HG02678 (cell line): ENCODE results near the gene C22orf39.
"Not testable (repeated sequence)": the region's sequence is repeated elsewhere in the genome, so short reads cannot be mapped to it uniquely, and the experiment has no call there.

Source experiments
- ATAC-seq: cut with Tn5 transposase; IDR thresholded peaks from one replicate; pipeline ENCODE4 v1.9.1; 2021; ENCODE audit warnings: mild to moderate bottlenecking, moderate library complexity; ENCODE audit not compliant: unreplicated experiment

Gene C22orf39

DNA sequence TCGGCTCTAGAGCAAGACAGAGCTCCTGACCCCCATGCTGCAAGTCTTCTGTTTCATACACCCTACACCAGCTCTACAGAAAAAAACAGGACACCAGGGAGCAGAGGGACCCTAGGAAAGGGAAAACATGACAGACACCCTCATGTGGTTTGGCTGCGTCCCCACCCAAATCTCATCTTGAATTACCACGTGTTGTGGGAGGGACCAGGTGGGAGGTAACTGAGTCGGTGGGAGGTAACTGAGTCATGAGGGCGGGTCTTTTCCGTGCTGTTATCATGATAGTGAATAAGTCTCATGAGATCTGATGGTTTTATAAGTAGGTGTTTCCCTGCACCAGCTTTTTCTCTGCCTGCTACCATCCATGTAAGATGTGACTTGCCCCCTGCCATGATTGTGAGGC lies 6.6 kb upstream of the C22orf39 start:
- ATAC-seq = no peak

DNA sequence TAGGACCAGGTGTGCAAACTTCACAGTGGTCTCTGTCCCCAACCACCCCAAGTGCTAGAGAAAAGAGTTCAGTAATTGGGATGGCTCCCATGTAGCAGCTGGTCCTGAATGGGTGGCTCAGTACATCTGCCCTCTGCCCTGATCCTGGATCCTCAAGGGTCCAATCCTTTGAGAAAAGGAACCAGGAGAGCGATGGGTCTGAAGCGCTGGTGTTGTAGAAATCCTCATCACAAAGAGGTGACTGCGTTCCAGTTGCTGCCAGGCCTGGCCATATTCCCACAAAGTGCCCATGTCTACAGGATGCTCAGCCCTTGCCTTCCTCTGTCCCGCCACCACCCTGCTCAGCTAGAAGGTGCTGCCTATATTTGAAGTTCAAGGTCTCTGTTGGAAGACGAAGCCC lies 6.2 kb upstream of the C22orf39 start:
- ATAC-seq = no peak

DNA sequence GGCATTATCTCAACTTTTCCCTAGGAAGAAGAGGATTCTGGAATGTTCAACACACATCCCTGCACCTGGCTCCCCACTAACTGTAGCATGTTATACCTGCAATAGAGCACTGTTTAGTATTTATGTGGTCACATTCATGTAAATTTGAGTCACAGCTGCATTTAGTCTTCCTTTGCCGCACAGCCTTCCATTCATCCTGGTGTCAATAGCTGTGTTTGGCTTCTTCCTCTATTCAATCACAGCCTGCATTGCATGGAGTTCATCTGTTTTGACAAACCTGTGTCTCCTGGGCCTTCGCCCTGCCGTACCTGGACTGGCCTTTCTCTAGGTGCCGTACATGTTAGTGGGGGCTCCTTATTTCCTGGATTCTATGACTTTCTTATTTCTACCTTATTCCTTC lies 4.1 kb upstream of the C22orf39 start:
- no peak for ATAC-seq

DNA sequence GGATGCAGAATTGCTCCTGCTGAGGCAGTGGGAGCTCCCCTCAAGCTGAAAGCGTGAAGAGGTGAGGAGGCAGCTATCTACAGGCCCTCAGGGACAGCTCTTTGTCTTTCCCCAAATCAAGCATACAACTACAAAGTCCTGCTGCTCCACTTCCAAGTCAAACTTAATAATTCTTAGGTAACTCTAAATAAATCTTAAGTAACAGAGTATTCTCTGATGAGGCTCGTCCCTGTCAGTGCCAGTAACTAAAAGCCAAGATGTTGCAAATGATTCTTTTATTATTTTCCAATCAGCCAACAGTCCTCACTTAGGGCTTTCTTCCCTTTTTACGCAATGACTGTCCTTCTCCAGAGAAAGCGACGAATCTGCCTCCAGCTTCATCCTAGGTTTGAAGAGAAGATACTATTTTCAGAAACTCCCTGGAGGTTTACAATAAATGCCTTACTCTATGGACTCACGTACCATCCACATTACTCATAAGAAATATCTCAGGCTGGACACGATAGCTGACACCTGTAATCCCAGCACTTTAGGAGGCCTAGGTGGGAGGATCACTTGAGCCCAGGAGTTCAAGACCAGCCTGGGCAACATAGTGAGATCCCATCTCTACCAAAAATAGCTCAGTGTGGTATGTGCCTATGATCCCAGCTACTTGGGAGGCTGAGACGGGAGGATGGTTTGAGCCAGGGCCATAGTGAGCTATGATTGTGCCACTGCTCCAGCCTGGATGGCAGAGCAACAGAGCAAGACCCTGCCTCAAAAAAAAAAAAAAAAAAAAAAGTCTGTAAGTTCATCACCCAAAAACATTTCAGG lies 3.1 kb upstream of the C22orf39 start:
- no peak for ATAC-seq

DNA sequence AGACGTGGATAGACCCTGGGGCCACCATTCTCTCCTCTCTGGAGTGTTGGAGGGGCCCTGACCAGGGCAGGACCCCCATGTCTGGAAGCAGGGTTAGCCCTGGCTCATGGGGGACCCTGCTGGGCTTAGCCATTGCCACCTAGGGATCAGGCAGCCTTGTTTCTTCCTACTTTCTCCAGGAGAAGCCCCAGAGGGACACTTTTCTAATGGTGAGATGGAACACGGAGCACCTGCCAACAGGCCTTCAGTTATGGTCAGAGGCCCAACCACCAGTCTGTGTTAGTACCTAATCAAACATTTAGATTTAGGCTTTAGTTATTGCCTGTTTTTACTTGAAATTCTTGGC lies 1.9 kb upstream of the C22orf39 start:
- no peak for ATAC-seq

DNA sequence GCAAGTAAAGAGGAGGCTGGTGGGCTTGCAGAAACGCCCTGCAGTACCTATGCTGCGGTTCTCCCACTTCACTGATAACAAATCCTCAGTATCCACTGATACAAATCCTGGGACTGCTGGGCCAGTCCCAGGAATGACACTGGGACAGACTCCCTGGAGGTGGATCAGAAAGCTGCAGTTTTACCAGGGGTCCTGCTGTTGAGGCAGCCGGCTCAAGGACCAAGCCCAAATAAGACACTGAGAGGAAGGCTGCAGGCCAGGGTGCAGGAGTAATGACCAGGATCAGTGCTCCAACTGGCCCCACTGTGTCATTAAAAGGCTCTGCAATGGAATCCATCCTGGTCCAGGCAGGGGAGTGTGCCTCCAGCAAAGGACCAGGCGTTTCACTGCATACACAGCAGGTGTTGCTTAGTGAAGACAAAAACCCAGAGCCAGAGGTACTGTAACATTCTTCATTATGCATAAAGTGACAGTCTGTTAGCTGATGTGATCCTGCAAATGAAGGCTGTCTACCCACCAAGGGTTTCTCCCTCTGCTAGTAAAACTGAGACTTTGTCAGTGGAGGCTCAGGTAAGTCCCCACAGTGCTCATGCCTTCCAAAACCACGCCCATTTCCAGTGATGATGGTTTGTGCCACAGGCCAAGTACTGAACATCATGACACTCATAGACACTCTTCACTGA lies 1.4 kb upstream of the C22orf39 start:
- no peak for ATAC-seq

DNA sequence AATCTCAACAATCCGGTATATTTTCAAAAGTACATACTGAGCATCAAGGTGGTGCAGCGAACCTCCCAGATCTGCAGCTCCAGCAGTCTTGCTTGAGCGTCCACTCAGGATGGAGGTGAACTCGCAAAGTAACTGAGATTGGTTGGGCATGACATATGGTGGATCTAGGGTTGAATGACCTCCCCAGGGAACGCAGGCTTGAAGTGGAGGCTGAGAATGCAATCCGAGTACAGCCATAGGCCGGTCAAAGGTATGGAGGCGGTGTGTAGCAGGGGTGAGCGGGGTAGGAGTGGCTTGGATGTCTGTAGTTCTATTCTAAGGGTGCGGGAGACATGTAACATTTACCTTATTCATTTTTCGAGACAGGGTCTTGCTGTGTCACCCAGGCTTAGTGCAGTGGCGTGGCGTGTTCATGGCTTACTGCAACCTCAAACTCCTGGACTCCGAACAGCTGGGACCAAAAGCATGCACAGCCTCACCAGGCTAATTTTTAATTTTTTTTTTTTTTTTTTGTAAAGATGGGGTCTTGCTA lies 631 bp upstream of the C22orf39 start:
- peak; percentile 23 for ATAC-seq

DNA sequence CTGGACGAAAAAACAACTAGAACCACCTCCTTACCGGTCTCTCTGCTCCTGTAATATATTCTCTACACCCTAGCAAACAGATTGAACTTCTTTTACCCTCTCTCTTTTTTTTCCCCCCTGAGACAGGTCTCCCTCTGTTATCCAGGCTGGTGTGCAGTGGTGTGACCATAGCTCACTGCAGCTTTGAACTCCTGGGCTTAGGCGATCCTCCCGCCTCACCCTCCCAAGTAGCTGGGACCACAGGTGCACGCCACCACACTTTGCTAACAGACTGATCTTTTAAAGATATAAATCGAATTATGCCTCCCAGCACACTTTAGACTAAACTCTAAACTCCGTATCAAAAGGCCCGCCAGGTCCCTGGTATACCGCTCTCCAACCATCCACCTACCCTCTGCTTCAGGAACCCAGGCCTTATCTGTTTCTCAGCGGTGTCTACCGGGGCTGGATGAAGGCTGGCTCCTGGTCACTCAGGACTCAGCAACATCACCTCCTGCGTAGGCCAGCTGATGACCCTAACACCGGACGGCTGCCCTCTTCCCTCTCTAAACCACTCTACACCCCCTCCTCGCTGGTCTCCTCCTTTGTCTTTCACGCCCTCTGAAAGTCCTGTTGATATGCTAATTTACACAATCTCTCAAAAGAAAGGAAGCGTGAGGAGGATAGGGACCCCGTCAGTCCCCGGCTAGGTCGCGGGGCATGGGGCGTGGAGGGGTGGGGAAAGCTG lies 745 bp downstream of the C22orf39 start:
- ATAC-seq = no peak

DNA sequence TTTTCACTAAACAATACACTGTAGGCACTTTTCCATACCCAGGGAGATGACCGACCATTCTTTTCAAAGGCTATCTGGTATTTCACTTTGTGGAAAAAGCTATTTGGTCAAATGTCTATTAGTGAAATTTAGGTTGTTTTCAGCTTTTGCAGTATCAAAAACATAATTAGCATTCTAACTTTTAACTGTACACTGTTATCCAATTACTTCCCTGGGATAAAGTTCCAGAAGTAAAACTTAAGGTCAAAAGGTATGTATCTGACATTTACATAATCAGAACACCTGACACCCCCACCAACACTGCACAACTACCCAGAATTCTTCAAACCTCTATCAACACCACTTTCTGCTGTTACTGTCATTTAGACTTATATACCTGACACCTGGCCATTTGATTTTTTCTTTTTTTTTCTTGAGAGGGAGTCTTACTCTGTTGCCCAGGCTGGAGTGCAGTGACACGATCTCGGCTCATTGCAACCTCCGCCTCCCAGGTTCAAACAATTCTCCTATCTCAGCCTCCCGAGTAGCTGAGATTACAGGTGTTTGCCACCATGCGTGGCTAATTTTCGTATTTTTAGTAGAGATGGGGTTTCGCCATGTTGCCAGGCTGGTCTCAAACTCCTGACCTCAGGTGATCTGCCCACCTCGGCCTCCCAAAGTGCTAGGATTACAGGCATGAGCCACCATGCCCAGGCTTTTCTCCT lies 2.1 kb downstream of the C22orf39 start:
- not testable (repeated sequence) for ATAC-seq

DNA sequence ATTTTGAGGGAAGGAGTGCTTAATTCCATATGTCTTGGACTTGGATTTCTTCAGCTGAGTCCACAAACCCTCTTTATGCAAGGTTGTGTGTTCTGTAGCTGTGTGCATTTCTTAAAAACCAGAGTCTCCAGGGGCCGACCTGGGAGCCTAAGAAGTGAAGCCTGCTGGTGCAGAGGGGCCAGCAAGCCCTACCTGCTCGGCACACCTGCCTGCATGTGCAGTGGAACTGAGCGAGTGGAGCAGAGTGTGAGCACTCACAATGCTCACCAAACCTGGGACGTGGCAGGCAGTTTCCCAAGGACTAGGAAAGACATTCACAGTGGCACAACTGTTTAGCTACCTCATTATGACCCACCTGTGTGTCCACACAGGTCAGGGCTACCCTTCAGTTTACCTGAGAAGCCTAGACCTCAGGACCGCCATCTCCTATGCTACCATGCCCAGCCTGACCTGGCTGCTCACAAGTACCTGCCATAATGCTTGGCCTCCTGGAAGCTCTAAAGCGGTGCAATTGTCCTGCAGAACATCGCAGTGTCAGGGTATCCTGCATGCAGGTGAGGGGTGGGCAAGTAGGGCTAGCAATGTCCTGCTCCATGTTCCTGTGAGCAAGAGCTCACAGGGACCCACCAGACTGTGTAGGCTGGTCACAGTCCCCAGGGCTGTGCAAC lies 3.8 kb downstream of the C22orf39 start:
- ATAC-seq = no peak

DNA sequence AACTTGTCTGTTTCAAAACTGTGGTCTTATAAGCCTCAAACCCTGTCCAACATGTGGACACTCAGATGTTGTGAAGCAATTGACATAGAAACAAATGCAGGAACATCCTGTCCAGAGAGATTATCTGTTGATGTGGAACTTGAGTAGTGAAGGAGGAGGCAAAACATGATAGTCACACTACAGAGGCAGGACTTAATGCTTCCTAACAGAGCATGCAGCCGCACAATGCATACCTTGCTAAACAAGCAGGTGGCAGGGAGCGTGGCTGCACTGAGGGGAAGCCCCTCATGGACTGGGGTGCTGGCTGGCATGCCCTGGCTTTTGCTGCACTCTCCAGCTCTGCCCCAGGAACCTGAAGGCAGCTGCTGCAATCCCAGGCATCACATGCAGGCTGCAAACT lies 5.3 kb downstream of the C22orf39 start:
- ATAC-seq = no peak

DNA sequence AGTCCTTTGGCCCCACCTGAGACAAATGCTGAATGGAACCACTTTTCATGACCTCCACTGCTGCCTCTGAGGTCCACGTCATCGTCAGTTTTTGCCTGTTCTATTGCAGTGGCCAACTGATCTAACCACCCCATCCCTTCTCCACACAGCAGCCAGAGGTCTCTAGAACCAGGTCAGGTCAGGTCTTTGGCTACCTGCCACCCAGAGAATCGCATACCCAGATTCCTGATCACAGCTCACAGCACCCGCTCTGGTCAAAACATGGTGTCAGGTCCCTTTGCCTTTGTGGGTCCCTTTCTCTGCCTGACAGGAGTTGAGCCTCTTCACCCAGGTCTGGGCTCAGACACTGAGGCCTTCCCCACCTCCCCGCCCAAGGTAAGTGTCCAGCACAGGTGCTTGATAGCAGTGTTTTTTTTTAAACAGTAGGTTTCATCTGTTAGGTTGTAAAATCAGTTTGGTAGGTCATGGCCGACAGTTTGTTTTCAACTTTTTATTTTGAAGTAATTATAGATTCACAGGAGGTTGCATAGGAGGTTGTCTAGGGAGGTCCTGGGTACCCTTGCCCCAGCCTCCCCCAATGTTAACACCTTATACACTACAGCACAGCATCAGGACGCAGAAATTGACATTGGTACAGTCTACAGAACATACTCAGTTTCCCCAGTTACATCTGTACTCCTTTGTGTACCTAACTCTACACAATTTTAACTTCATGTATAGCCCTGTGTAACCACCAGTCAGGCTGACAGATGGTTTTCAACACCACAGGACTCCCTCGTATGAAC lies 6.9 kb downstream of the C22orf39 start:
- no peak for ATAC-seq

DNA sequence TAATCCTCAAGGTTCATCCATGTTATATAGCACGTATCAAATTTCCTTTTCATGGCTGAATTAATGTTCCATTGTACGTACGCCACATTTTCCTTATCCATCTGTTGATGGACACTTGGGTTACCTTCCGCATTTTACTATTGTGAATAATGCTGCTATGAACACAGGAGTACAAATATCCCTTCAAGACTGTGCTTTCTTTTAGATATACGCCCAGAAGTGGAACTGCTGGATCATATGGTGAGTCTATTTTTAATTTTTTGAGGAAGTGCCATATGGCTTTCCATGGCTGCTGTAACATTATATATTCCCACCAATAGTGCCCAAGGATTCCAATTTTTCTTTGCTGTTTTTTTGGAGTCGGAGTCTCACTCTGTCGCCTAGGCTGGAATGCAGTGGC lies 9.2 kb downstream of the C22orf39 start:
- ATAC-seq = no peak

DNA sequence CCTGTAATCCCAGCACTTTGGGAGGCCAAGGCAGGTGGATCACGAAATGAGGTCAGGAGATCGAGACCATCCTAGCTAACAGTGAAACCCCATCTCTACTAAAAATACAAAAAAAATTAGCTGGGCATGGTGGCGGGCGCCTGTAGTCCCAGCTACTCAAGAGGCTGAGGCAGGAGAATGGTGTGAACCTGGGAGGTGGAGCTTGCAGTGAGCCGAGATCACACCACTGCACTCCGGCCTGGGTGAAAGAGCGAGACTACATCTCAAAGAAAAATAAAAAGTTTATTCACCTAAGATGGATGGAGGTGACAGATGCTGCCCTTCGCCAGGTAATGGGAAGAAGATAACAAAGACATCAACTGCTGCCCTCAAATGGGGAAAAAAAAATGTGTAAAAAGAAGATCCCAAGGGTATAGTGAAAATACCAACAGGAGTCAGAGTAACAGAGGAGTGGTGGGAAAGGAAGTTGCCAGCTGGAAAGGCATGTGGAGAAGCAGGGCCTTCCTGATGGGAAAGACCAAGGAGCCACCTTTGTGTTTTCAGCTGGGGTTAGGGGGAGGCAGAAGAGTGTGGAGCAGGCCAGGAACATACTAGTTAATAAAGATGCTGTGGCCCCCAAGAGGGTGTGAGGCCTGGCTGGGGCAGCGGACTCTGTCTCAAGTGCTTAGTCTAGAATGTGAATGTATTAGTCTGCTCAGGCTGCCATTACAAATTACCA lies 10.9 kb downstream of the C22orf39 start:
- ATAC-seq = not testable (repeated sequence)

DNA sequence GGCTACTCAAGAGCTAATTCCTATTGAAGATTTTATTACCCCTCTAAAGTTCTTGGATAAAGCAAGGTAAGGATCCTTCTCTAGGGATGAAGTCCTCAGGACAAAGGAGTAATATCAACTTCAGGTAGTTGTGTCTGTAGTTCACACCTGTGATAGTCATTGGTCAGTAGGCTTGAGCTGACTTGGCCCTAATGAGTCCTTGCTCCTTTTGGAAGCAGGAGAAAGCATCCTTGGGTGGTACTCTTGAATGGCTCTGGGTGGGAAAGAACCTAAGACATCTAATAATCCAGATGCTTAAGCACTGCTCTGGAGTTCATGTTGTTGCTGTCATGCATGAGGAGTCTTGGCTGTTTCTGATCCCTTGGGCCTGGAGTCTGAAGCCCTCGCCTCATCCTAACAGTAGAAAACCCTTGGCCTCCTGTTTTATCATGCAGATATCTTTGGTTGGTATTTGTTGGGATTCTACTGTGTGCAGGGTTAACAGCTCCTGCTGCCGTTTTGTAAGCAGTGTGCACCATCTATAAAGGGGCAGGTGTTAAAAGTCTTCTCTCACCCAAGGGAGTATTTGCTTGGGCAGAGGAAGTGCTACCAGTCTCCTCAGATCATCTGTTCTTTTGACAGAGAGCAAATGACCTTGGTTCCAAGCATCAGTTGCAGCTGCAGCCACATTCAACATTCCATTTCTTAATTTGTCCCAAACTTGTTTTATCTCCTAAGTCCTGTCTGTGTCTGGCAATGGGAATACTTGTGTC lies 12.5 kb downstream of the C22orf39 start:
- ATAC-seq = no peak

DNA sequence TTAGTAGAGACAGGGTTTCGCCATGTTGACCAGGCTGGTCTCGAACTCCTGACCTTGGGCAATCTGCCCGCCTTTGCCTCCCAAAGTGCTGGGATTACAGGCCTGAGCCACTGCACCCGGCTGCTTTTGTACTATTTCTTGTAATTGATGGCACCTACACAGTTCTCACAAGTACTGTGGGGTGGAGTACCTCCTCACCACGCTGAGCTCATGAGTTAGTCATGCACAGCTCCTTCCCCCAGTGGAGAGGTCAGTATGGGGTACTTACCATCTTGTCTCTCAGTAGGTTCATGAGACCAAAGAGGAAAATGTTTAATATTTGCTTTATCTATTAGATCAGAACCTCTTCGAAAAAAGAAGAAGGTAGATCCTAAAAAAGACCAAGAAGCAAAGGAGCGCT lies 13.1 kb downstream of the C22orf39 start:
- no peak for ATAC-seq

DNA sequence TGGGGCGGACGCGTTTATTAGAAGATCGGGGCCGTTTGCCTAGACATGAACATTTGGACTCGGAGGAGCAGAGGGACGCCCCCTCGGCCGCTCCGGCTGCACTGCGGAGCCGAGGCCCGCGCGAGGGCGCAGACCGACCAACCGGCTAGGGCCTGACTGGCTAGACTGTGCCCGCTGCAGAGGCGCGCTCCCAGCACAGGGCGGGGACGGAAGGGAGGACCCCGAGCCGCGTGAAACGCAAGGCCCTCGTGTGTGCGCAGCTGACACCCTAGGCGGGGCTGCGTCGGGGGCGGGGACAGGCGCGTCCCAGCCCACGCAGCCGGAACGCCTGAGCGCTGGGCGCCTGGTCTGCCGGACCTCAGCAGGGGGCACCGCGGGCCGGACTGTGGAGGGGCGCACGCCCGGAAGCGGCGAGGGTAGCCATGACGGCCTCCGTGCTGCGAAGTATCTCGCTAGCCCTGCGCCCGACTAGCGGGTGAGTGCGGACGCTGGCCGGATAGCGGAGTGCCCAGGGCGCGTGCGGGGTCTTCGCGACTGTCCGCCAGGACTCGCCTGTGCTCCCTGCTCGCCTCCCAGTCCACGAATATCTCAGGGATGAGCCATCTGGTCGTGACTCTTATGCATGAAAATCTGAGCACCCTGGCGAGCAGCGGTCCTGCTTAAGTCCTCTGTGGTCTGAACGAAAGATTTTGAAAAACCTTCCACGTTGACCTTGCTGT lies 15.2 kb downstream of the C22orf39 start, which contains the start of gene MRPL40:
Gene MRPL40 (plus strand): TSS at position 413 of the 719 bp plus-strand sequence. CDS start 10 bp downstream, at position 423.
- ATAC-seq = peak; percentile 76
